ENCODE data around the gene TOGARAM1.

TOGARAM1 gene

DNA sequence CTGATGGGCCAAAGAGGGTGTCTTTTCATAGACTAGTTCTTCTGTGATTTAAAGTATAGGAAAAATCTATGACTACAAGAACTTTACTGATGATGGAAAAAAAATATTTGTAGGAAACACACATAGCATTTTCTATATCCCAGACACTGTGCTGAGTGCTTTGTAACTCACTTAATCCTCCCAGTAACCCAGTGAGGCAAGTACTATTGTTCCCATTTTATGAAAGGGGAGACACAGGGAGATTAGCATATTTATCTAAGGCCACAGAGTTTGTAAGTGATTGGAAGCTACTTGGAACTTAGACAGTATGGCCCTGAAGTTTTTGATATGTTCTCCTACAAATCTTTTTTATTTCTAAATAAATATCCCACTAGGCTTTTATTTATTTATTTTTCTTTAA lies 141.8 kb downstream of the TOGARAM1 start:
- no peak for DNase-seq

DNA sequence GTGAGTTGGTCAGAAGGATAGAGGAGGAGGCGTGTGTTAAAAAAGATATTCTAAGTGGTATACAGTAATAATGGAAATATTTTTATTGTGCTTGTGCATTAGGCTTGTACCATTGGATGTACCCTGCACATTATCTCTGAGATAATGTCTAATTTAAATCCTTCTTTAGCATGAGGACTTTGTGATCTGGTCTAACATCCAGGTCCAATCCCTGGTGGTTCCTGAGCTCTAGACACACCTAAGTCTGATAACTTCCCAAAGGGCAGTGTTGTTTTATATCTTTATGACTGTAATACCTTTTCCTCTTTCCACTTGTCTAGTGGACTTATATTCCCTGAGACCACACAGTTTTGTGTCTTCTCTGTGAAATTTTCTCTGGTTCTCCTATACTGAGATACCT lies 142.6 kb downstream of the TOGARAM1 start:
- no peak for DNase-seq

GRCh38 chr14:45112896-45113781 lies 151.1 kb downstream of the TOGARAM1 start:
- DNase-seq, result peak in 2 of 3 experiments; percentile 40 to 65

- peak in 1 of 3 experiments; percentile 26 for DNase-seq
These were observed 152.3 kb downstream of the TOGARAM1 start for GRCh38 chr14:45114327-45114726.

- no peak for DNase-seq
These were observed 156.6 kb downstream of the TOGARAM1 start for GRCh38 chr14:45118594-45118993.

DNA sequence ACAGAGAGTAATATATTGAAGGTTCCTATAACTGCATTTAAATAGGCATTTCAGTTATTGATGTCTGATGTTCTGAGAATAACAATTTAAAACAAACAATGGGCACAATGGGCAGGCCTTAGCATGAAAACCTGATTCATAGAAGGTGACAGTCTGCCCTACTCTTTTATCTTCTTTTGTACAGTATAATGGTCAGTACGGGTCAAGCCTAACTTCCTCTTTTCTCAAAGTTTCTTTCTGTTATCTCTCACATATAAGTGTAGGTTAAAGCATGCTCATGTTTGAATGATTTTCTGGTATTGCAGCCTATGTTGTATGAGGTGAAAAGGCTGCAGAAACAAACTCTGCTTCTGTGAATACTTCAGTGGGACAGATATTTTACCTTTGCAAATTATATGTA lies 158.1 kb downstream of the TOGARAM1 start:
- DNase-seq, result no peak

DNA sequence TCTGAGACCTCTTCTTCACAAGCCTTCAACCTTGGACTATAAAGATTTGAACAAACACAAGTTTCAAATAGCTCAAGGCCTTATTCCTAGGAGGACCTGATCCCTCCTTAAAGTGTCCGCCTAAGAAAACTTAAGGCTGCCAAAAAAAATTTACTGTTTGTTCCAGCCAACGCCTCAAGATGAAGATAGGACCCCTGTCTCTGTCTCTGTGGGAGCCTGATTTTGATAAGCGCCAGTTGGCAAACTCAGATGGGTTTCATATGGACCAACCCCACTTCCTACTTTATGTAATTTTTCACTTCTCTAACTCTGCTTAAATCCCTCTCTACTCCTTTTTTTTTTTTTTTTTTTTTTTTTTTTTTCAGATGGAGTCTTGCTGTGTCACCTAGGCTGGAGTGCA lies 161.3 kb downstream of the TOGARAM1 start:
- DNase-seq, result no peak
